Ovary (tissue), 3 donors: ENCODE measurements around the gene C16orf89.

Source experiments
- EP300 ChIP-seq: sonication (generic); formaldehyde crosslinking; IDR thresholded peaks from one replicate; pipeline ENCODE4 v1.6.1; 2017; ENCODE audit warnings: antibody characterized with exemption
- TF ChIP-seq, protein P1 (sequence below), 3 donors: fragments of 450-650 bp in 2 of 3; fragments of 200-600 bp in 1 of 3; IDR thresholded peaks; one replicate each; pipeline versions ENCODE4 v1.5.1 to v1.8.0; 2016 to 2022; ENCODE audit warnings: antibody characterized with exemption in 3 of 3, mild to moderate bottlenecking in 1 of 3
- donor health status: DM: no; HTN: no; CAD: no.

DNA sequence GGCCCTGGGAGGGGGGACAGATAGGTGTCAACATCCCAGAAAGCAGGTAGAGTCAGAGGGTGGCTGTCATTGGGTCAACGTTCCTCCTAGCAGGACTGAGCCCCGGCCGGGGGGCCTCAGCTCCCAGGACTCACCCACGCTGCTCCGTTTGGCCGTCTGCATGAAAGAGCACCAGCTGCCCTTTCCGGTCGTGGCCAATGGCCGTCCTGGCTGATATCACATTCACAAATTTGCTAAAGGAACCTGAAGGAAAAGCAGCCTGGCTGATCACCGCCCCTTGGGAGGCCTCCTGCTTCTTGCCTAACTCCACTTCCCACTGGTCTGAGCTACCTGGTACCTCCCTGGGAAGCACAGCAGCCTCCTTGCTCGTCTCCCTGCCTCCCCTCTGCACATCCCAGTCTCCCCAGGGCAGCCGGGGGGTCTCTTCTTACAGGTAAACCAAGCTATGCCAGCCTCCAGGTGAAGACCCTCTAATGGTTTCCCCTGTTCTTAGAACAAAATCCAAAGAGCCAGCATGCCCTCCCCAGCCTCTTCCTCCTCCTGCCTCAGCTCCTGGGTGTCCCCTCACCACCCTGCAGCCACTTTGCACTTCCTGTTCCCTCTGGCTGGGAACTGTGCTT lies 35.4 kb downstream of the C16orf89 start:
- TF ChIP-seq, protein P1, sequence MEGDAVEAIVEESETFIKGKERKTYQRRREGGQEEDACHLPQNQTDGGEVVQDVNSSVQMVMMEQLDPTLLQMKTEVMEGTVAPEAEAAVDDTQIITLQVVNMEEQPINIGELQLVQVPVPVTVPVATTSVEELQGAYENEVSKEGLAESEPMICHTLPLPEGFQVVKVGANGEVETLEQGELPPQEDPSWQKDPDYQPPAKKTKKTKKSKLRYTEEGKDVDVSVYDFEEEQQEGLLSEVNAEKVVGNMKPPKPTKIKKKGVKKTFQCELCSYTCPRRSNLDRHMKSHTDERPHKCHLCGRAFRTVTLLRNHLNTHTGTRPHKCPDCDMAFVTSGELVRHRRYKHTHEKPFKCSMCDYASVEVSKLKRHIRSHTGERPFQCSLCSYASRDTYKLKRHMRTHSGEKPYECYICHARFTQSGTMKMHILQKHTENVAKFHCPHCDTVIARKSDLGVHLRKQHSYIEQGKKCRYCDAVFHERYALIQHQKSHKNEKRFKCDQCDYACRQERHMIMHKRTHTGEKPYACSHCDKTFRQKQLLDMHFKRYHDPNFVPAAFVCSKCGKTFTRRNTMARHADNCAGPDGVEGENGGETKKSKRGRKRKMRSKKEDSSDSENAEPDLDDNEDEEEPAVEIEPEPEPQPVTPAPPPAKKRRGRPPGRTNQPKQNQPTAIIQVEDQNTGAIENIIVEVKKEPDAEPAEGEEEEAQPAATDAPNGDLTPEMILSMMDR (IDR thresholded peaks at IDR 0.05), result no peak
- TF ChIP-seq EP300, result no peak
